ENCODE measurements around the gene KIF5C. TPM values are rescaled to one million over a fixed set of nuclear protein-coding genes. Genes with fewer than 3 reads are reported as not detected.

KIF5C gene
- total RNA-seq, 1 experiment from 2014 or later = 1.6 TPM

DNA sequence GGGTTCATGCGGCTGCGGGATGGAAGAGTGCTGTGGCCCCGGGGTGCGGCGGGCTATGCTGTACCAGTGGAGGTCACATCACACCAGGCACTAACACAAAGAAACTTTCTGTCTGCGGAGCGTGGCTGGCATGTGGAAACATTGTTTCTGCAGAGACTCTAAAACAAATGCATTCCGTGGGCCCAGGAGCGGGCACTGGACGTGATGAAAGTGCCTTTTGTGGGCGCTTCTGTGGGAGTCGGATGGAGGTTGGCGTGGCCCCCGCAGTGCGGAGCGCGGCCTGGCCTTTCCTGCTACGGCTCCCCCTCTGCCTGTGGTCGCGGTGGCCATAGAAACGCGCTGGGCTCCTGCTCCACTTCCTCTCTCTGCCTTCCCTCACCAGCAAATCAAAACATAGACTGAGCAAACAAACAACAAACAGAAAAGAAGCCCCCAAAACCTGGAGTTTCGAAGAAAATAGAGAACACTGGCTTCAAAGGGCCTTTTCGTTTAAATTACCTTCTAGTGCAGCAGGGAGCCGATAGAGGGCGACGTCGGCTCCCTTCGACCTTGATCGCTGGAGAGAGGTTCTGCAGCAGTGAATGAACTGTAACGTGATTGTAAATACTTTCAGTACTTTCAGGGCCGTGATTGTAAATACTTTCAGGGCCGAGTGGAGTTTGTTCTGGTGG lies 51.4 kb downstream of the KIF5C start:
- ATAC-seq (peak; percentile 89), DNase-seq (ENCODE audit: low read depth, low spot score) (peak; percentile 17)
- in situ Hi-C loops (cut with HindIII; ENCODE audit: low pct_unique_long_range_greater_than_20kb, low sequenced_read_pairs) (no loop called here), intact Hi-C loops (cut with micrococcal nuclease; ENCODE audit: unreplicated experiment) (no loop called here)
- Histone ChIP-seq H3K36me3 (ENCODE audit: control insufficient read depth, insufficient read depth, low read length) (no peaks in the 10 kb centered on the region), H3K27ac (ENCODE audit: low read length) (no peak overlapping the region), H3K27me3 (ENCODE audit: control insufficient read depth, insufficient read depth, low read length) (no peaks in the 10 kb centered on the region; the same call in 1 of the 2 replicates), H3K9me3 (ENCODE audit: control insufficient read depth, insufficient read depth, low read depth, low read length) (no peaks in the 10 kb centered on the region), H3K4me1 (ENCODE audit: control insufficient read depth, insufficient read depth, low read length) (no peaks in the 10 kb centered on the region), H3K4me3 (ENCODE audit: low read depth in 2 of 2, low read length in 2 of 2) (peak overlapping the region in 1 of 2 experiments; percentile 19; a peak in 2 of 4 replicates)
- CTCF ChIA-PET = no interaction called here
- POLR2A ChIA-PET = no interaction called here
- no TSS peak for BruUV-seq (replicated peaks)
- no peak for TF ChIP-seq POLR2AphosphoS5 (IDR thresholded peaks at IDR 0.05; ENCODE audit: low read depth, low read length)
- TF ChIP-seq, protein P1, sequence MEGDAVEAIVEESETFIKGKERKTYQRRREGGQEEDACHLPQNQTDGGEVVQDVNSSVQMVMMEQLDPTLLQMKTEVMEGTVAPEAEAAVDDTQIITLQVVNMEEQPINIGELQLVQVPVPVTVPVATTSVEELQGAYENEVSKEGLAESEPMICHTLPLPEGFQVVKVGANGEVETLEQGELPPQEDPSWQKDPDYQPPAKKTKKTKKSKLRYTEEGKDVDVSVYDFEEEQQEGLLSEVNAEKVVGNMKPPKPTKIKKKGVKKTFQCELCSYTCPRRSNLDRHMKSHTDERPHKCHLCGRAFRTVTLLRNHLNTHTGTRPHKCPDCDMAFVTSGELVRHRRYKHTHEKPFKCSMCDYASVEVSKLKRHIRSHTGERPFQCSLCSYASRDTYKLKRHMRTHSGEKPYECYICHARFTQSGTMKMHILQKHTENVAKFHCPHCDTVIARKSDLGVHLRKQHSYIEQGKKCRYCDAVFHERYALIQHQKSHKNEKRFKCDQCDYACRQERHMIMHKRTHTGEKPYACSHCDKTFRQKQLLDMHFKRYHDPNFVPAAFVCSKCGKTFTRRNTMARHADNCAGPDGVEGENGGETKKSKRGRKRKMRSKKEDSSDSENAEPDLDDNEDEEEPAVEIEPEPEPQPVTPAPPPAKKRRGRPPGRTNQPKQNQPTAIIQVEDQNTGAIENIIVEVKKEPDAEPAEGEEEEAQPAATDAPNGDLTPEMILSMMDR (IDR thresholded peaks at IDR 0.05) = peak; percentile 93

DNA sequence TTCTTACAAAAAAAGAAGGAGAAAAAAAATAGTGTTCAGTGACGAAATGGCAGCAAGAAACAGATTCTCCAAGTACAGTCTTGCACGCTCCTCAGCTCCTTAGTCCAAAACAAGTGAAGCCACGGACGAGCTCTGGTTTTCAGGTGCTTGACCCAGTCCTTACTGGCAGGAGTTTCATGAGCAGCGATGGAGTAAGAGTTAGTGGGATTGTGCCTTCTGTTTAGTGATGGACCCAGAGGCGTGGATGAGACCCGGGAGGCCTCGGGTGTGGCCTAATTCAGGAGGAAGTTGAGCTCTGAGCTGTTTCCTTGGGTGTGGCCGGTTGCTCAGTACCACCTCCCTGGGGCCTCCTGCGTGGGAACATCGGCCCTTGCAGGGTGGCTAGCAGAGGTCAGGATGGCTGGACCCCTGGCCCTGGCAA lies 52.0 kb downstream of the KIF5C start:
- Histone ChIP-seq H3K36me3 (ENCODE audit: control insufficient read depth, insufficient read depth, low read length) (no peaks in the 10 kb centered on the region), H3K27me3 (ENCODE audit: control insufficient read depth, insufficient read depth, low read length) (no peaks in the 10 kb centered on the region; the same call in 1 of the 2 replicates), H3K4me3 (ENCODE audit: low read depth in 2 of 2, low read length in 2 of 2) (peak overlapping the region in 1 of 2 experiments; percentile 19; a peak in 2 of 4 replicates), H3K4me1 (ENCODE audit: control insufficient read depth, insufficient read depth, low read length) (no peaks in the 10 kb centered on the region), H3K27ac (ENCODE audit: low read length) (no peak overlapping the region), H3K9me3 (ENCODE audit: control insufficient read depth, insufficient read depth, low read depth, low read length) (no peaks in the 10 kb centered on the region)
- TF ChIP-seq SIN3A (IDR thresholded peaks at IDR 0.05; ENCODE audit: borderline replicate concordance, insufficient read depth, low read depth, low read length) (no peak), TCF7L2 (IDR thresholded peaks at IDR 0.05; ENCODE audit: low read depth, low read length) (no peak)
- TF ChIP-seq, protein P2, sequence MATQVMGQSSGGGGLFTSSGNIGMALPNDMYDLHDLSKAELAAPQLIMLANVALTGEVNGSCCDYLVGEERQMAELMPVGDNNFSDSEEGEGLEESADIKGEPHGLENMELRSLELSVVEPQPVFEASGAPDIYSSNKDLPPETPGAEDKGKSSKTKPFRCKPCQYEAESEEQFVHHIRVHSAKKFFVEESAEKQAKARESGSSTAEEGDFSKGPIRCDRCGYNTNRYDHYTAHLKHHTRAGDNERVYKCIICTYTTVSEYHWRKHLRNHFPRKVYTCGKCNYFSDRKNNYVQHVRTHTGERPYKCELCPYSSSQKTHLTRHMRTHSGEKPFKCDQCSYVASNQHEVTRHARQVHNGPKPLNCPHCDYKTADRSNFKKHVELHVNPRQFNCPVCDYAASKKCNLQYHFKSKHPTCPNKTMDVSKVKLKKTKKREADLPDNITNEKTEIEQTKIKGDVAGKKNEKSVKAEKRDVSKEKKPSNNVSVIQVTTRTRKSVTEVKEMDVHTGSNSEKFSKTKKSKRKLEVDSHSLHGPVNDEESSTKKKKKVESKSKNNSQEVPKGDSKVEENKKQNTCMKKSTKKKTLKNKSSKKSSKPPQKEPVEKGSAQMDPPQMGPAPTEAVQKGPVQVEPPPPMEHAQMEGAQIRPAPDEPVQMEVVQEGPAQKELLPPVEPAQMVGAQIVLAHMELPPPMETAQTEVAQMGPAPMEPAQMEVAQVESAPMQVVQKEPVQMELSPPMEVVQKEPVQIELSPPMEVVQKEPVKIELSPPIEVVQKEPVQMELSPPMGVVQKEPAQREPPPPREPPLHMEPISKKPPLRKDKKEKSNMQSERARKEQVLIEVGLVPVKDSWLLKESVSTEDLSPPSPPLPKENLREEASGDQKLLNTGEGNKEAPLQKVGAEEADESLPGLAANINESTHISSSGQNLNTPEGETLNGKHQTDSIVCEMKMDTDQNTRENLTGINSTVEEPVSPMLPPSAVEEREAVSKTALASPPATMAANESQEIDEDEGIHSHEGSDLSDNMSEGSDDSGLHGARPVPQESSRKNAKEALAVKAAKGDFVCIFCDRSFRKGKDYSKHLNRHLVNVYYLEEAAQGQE (IDR thresholded peaks at IDR 0.05; ENCODE audit: insufficient read depth in 1 of 2, low read depth in 2 of 2, low read length in 1 of 2) = no peak
- TF ChIP-seq, protein P1 (IDR thresholded peaks at IDR 0.05) = peak; percentile 45
- no TSS peak for BruUV-seq (replicated peaks)
- in situ Hi-C loops (cut with HindIII; ENCODE audit: low pct_unique_long_range_greater_than_20kb, low sequenced_read_pairs) = no loop called here
- DNase-seq (ENCODE audit: low read depth, low spot score) (no peak), ATAC-seq (peak; percentile 68)
- intact Hi-C loops (cut with micrococcal nuclease; ENCODE audit: unreplicated experiment) = no loop called here
- ChIA-PET CTCF (no interaction called here), POLR2A (no interaction called here)

All from Panc1 (cell line).